Esophagus muscularis mucosa (tissue), 4 donors: Measurements from ENCODE around the gene MYBBP1A. TPM values are rescaled to one million over a fixed set of nuclear protein-coding genes. Genes with fewer than 3 reads are reported as not detected.
"Not testable (repeated sequence)": the region's sequence is repeated elsewhere in the genome, so short reads cannot be mapped to it uniquely, and the experiment has no call there.

ENCODE experiments used
- DNase-seq: peaks from one replicate; pipeline ENCODE4 v3.0.0-alpha.2; 2017; ENCODE audit errors: extremely low spot score
- H3K27ac ChIP-seq, 4 donors: fragments of 200-600 bp; sonication (generic); replicated peaks in 1 of 4; 1 replicate in 3 of 4; 2 replicates in 1 of 4; pipeline ENCODE4 v1.5.1; 2016 to 2019; ENCODE audit warnings: mild to moderate bottlenecking in 1 of 4
- H3K27me3 ChIP-seq, 4 donors: fragments of 200-600 bp; sonication (generic); one replicate each; pipeline versions ENCODE4 v1.5.1 to v1.6.0; 2016 to 2019
- H3K36me3 ChIP-seq, 4 donors: fragments of 200-600 bp; sonication (generic); one replicate each; pipeline ENCODE4 v1.5.1; 2016 to 2019
- H3K4me1 ChIP-seq, 4 donors: fragments of 200-600 bp; sonication (generic); one replicate each; pipeline ENCODE4 v1.5.1; 2016 to 2019
- H3K4me3 ChIP-seq, 4 donors: fragments of 200-600 bp; sonication (generic); 1 replicate in 2 of 4; 2 replicates in 2 of 4; pipeline ENCODE4 v1.5.1; 2016 to 2019; ENCODE audit warnings: mild to moderate bottlenecking in 4 of 4, moderate library complexity in 1 of 4
- H3K9me3 ChIP-seq, 4 donors: fragments of 200-600 bp; sonication (generic); 1 replicate in 3 of 4; 2 replicates in 1 of 4; pipeline ENCODE4 v1.5.1; 2016 to 2019
- EP300 ChIP-seq: sonication (generic); formaldehyde crosslinking; IDR thresholded peaks from one replicate; pipeline ENCODE4 v1.6.1; 2017; ENCODE audit warnings: antibody characterized with exemption
- POLR2A ChIP-seq: fragments of 450-650 bp; IDR thresholded peaks from one replicate; pipeline ENCODE4 v1.6.1; 2017; ENCODE audit warnings: antibody characterized with exemption, moderate library complexity, mild to moderate bottlenecking, low read depth
- POLR2AphosphoS5 ChIP-seq, 2 donors: sonication (generic); formaldehyde crosslinking; IDR thresholded peaks; one replicate each; pipeline ENCODE4 v1.6.1; 2017; ENCODE audit warnings: antibody characterized with exemption in 2 of 2
- WGBS: methylation state at CpG from one replicate; pipeline ENCODE4 v1.1.5; 2018; 5-methylcytosine and 5-hydroxymethylcytosine counted together
- intact Hi-C: fragments of 100-400 bp; cut with DNase I; formaldehyde crosslinking; loops from one replicate; pipeline ENCODE4 v1.15.1; 2023
- total RNA-seq, 4 donors: library from RNA; depleted of rRNA; stranded (reverse); fragments of >200 nt; gene quantifications; one replicate each; pipeline versions ENCODE4 v1.1.0 to v1.2.1, GENCODE V29; 2016
- TF ChIP-seq, protein P1 (sequence below), 3 experiments: fragments of 200-600 bp in 2 of 3; fragments of 450-650 bp in 1 of 3; sonication (generic) in 2 of 3; IDR thresholded peaks; one replicate each; pipeline ENCODE4 v1.5.1; 2017 to 2019; ENCODE audit warnings: antibody characterized with exemption in 3 of 3, mild to moderate bottlenecking in 2 of 3, moderate library complexity in 1 of 3

The MYBBP1A gene
- total RNA-seq, 4 donors from 2014 or later, result 31.6 to 45.4 (median 36.1) TPM

DNA sequence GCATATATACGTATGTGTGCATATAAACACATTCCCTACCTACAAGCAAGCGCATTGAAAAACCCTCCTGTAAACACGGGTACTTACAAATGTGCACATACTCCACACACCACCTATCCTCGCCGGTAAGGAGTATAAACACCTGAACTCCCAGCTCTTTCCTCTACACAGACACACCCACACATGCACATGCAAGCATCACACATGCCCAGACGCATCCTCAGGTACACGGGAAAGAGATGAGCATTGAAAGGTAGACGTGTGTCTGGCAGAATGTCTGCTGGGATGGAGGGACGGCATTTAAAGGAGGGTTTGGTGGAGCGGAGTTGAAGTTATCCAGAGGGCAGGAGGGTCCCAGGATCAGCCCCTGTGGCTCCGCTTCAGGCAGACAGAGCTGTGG lies 24.5 kb upstream of the MYBBP1A start:
- intact Hi-C loops, result no loop called here
- no peak for DNase-seq
- 81% methylated on average over 11 of the region's 11 CpGs for WGBS

DNA sequence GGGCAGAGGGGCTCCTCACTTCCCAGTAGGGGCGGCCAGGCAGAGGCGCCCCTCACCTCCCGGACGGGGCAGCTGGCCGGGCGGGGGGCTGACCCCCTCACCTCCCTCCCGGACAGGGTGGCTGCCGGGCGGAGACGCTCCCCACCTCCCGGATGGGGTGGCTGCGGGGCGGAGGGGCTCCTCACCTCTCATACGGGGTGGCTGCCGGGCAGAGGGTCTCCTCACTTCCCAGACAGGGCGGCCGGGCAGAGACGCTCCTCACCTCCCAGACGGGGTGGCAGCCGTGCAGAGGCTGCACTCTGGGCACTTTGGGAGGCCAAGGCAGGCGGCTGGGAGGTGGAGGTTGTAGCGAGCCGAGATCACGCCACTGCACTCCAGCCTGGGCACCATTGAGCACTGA lies 23.2 kb upstream of the MYBBP1A start:
- H3K9me3 ChIP-seq, H3K36me3 ChIP-seq, H3K4me3 ChIP-seq, DNase-seq, H3K27ac ChIP-seq, intact Hi-C loops: not testable (repeated sequence)
- peaks cover under 1 to 10% (median 5%) of the 10 kb centered on the region in 4 donors for H3K4me1 ChIP-seq
- peaks cover 0 to 22% (median 0%) of the 10 kb centered on the region in 4 donors for H3K27me3 ChIP-seq
- WGBS, result 97% methylated on average over 5 of the region's 24 CpGs

More for the DNA sequence above, 24.5 kb upstream of the MYBBP1A start:
- Histone ChIP-seq H3K9me3 (no peaks in the 10 kb centered on the region), H3K4me3 (no peak overlapping the region), H3K27me3 (peaks cover 0 to 35% (median 5%) of the 10 kb centered on the region in 4 donors), H3K36me3 (no peaks in the 10 kb centered on the region), H3K27ac (no peak overlapping the region), H3K4me1 (peaks cover 9 to 24% (median 18%) of the 10 kb centered on the region in 4 donors)
- TF ChIP-seq, protein P1, sequence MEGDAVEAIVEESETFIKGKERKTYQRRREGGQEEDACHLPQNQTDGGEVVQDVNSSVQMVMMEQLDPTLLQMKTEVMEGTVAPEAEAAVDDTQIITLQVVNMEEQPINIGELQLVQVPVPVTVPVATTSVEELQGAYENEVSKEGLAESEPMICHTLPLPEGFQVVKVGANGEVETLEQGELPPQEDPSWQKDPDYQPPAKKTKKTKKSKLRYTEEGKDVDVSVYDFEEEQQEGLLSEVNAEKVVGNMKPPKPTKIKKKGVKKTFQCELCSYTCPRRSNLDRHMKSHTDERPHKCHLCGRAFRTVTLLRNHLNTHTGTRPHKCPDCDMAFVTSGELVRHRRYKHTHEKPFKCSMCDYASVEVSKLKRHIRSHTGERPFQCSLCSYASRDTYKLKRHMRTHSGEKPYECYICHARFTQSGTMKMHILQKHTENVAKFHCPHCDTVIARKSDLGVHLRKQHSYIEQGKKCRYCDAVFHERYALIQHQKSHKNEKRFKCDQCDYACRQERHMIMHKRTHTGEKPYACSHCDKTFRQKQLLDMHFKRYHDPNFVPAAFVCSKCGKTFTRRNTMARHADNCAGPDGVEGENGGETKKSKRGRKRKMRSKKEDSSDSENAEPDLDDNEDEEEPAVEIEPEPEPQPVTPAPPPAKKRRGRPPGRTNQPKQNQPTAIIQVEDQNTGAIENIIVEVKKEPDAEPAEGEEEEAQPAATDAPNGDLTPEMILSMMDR (IDR thresholded peaks at IDR 0.05), result no peak
- TF ChIP-seq POLR2AphosphoS5 (IDR thresholded peaks at IDR 0.05), result no peak
- TF ChIP-seq POLR2A, result no peak
- no peak for TF ChIP-seq EP300

DNA sequence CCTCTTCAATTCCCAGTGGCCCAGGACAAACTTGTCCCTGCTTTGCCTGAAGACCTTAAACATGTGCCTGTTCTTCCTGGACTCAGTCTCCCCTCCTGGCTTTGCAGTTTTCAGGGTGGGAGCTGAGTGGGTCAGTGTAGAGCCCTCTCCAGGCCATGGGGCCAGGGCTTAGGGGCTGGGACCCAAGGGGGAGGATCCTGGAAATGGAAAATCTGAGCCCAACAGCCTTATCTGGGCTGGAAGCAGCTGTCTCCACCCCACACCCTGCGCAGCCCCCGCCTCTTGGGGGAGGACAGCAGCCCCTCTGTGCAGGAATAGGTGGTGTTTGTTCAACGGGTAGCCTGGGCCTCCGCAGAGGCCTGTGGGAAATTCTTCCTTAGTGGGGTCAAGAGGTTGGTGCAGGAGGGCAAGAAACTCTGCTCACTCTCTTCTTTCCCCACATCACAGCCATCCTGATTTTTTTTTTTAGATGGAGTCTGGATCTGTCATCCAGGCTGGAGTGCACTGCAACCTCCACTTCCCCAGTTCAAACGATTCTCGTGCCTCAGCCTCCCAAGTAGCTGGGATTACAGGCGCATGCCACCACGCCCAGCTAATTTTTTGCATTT lies 22.3 kb upstream of the MYBBP1A start:
- no peak for DNase-seq
- no peak overlapping the region for H3K4me3 ChIP-seq
- 85% methylated on average over 8 of the region's 8 CpGs for WGBS

GRCh38 chr17:4576729-4577322 lies 21.6 kb upstream of the MYBBP1A start:
- no peak for DNase-seq
- WGBS, result 80% methylated on average over 14 of the region's 18 CpGs
- peaks cover 0 to 7% (median 0%) of the 10 kb centered on the region in 4 donors for H3K27me3 ChIP-seq
- intact Hi-C loops, result no loop called here
- H3K27ac ChIP-seq, result no peak overlapping the region
- TF ChIP-seq EP300, result no peak
- no peak for TF ChIP-seq POLR2AphosphoS5 (IDR thresholded peaks at IDR 0.05)
- no peaks in the 10 kb centered on the region for H3K9me3 ChIP-seq
- H3K4me3 ChIP-seq, result no peak overlapping the region
- H3K4me1 ChIP-seq, result no peaks in the 10 kb centered on the region
- no peaks in the 10 kb centered on the region for H3K36me3 ChIP-seq

More for the DNA sequence above, 22.3 kb upstream of the MYBBP1A start:
- H3K36me3 ChIP-seq, result no peaks in the 10 kb centered on the region
- peaks cover 0 to 2% (median 0%) of the 10 kb centered on the region in 4 donors for H3K4me1 ChIP-seq
- no peaks in the 10 kb centered on the region for H3K9me3 ChIP-seq
- intact Hi-C loops, result no loop called here
- TF ChIP-seq EP300, result no peak
- TF ChIP-seq, protein P1 (IDR thresholded peaks at IDR 0.05), result no peak
- no peak for TF ChIP-seq POLR2AphosphoS5 (IDR thresholded peaks at IDR 0.05)
- no peak for TF ChIP-seq POLR2A
- H3K27me3 ChIP-seq, result peaks cover 0 to 13% (median 0%) of the 10 kb centered on the region in 4 donors
- H3K27ac ChIP-seq, result no peak overlapping the region

DNA sequence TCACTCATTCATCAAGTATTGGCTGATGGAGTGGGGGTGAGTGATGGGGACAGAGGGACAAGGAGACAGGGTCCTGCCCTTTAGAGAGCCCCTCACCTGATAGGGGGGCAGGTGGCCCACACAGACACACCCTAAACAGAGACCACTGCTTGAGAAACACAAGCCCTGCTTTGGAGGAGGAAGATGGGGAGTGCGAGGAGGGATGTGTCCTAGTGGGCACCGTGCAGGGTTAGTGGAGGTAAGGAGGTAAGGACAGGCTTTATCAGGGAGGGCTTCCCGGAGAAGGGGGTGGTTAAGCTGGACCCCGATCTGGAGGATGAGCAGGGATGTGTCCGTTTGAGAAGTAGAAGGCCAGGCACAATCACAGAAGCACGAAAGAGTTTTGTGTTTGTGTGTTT lies 21.0 kb upstream of the MYBBP1A start:
- TF ChIP-seq POLR2A (no peak), POLR2AphosphoS5 (IDR thresholded peaks at IDR 0.05) (no peak), EP300 (no peak)
- TF ChIP-seq, protein P1 (IDR thresholded peaks at IDR 0.05), result no peak
- Histone ChIP-seq H3K36me3 (no peaks in the 10 kb centered on the region), H3K27me3 (peaks cover 0 to 5% (median 0%) of the 10 kb centered on the region in 4 donors), H3K27ac (no peak overlapping the region), H3K4me1 (no peaks in the 10 kb centered on the region), H3K9me3 (no peaks in the 10 kb centered on the region), H3K4me3 (no peak overlapping the region)
- intact Hi-C loops, result no loop called here
- DNase-seq, result no peak
- 80% methylated on average over 6 of the region's 6 CpGs for WGBS
